ENCODE results near the gene HAX1.

- TF ChIP-seq CTCF (conservative IDR thresholded peaks at IDR 0.05; ENCODE audit: low read depth, low read length) (no peak), EZH2 (IDR thresholded peaks at IDR 0.05; ENCODE audit: low read length, unreplicated experiment) (no peak), EZH2phosphoT487 (IDR thresholded peaks at IDR 0.05; ENCODE audit: borderline replicate concordance, low read length) (no peak)
These were observed 8.0 kb upstream of the HAX1 start for GRCh38 chr1:154264454-154264853.

Measured in PC-3 (cell line).